ENCODE results near the gene IPCEF1.

The IPCEF1 gene

DNA sequence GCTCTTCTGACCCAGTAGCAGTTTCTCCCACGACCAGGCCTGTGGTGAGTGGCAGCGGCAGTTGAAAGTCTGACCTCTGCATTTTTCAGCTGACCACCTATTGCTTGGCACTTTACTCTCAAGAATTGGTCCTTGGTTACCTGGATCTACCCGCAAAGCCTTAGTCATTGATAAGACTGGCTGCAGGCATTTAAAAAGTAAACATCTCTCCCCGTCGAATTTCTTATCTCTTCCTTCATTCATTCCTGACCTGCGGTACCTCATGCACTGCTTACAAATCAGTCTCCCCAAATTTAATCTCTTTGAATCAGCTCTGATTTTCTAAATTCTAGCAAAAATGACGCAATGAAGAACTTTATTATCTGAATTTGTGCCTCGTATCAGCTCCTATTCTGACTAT is 26.1 kb upstream of the IPCEF1 start:
- H3K4me1 Mint-ChIP-seq = no peaks in the 10 kb centered on the region
- peaks cover 3% of the 10 kb centered on the region for H3K9me3 Mint-ChIP-seq
- DNase-seq (ENCODE audit: low spot score in 2 of 2) (no peak), ATAC-seq (no peak)
- H3K27ac Mint-ChIP-seq = no peak overlapping the region
- no peak overlapping the region for H3K4me3 Mint-ChIP-seq
- H3K36me3 Mint-ChIP-seq = no peaks in the 10 kb centered on the region

DNA sequence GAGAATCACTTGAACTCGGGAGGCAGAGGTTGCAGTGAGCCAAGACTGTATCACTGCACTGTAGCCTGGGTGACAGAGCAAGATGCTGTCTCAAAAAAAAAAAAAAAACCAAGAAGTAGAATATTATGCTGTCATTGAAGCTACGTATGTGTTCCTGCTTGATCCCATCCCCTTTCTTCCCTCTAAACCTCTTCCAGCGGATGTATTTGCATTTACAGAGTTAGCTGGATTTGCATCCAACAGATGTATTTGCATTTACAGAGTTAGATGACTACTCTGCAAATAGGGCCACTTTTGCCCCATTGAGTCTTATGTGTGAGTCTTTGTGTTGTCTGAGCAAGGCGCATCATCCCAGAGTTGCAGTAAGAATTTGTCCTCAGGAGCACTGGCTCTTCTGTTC is 24.9 kb upstream of the IPCEF1 start:
- DNase-seq (ENCODE audit: low spot score in 2 of 2) (no peak), ATAC-seq (no peak)
- no peak overlapping the region for H3K27ac Mint-ChIP-seq
- H3K4me3 Mint-ChIP-seq = no peak overlapping the region
- H3K9me3 Mint-ChIP-seq = peaks cover 3% of the 10 kb centered on the region
- no peaks in the 10 kb centered on the region for H3K36me3 Mint-ChIP-seq
- no peaks in the 10 kb centered on the region for H3K4me1 Mint-ChIP-seq

DNA sequence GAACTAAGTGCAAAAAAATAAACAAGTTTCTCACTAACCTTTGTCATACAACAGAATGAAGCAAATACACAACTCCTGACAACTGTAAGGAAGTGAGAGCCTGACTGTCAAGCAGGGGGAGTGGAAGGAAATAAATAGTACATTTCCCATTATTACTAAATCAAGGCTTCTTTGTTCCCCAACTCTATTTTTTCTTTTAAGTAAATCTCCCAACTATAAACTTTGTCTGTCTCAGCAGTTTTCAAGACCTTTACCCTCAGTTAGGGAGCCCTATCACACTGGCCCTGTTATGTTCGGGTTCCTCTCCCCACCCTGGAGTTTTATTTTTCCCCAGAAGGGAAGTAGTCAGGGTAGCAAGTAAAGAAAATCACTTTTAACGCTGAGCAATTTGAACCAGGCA is 24.1 kb upstream of the IPCEF1 start:
- Mint-ChIP-seq H3K4me1 (no peaks in the 10 kb centered on the region), H3K4me3 (no peak overlapping the region), H3K9me3 (peaks cover 3% of the 10 kb centered on the region), H3K27ac (no peak overlapping the region), H3K36me3 (no peaks in the 10 kb centered on the region)
- DNase-seq (ENCODE audit: low spot score in 2 of 2) (no peak), ATAC-seq (no peak)

DNA sequence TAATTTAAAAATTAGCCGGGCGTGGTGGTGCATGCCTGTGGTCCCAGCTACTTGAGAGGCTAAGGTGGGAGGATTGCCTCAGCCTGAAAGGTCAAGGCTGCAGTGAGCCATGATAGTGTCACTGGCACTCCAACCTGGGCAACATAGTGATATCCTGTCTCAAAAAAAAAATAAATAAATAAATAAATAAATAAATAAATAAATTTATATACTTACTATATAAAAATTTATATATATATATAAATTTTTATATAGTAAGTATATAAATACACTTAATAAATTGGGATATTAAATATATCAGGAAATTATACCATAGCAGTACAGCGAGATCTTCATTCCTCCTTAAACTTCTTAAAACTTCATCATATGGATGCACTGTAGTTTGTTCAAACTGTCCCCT is 23.0 kb upstream of the IPCEF1 start:
- no peaks in the 10 kb centered on the region for H3K36me3 Mint-ChIP-seq
- no peak for ATAC-seq

DNA sequence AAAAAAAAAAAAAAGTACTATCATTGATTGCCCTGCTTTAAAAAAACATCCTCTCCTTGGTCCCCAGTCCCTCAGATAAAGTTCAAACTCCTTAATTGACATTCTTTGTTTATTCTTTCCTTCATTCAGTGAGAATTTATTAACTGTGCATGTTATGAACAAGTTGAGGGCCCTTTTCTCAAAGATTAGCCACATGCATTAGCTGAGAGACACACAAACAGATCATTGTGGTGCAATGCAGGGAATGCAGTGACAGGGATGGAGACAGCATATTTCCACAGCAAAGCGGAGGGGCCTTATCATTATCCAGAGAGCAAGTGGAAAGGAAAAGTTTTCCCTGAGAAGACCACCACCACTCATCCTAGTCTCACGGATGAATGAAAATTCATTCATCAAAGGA is 21.9 kb upstream of the IPCEF1 start:
- DNase-seq (ENCODE audit: low spot score in 2 of 2) (no peak), ATAC-seq (no peak)
- Mint-ChIP-seq H3K9me3 (peaks cover 3% of the 10 kb centered on the region), H3K4me1 (no peaks in the 10 kb centered on the region), H3K4me3 (no peak overlapping the region), H3K36me3 (no peaks in the 10 kb centered on the region), H3K27ac (no peak overlapping the region)

More for the DNA sequence above, 23.0 kb upstream of the IPCEF1 start:
- Mint-ChIP-seq H3K4me3 (no peak overlapping the region), H3K4me1 (no peaks in the 10 kb centered on the region), H3K9me3 (peaks cover 3% of the 10 kb centered on the region), H3K27ac (no peak overlapping the region)
- no peak for DNase-seq (ENCODE audit: low spot score in 2 of 2)

DNA sequence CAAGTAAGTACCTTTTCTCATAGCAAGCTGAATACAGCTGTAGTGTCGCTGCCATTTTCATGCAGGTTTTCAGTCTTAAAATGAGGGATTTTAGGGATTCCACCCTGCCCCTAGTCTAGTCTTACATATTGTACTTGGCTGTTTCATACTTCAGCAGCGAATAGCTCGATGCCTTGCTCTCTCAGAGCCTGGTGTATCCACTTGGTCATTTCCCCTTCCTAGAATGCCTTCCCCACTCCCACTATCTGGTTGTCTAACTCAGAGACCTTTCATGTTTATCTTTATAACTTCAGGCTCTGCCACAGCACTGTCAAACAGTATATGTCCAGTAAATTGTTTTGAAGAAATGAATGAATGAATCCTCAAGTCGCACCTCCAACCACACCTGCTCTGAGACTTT is 21.1 kb upstream of the IPCEF1 start:
- DNase-seq (ENCODE audit: low spot score in 2 of 2) = no peak
- no peak for ATAC-seq
- Mint-ChIP-seq H3K4me3 (no peak overlapping the region), H3K27ac (no peak overlapping the region), H3K4me1 (no peaks in the 10 kb centered on the region), H3K36me3 (no peaks in the 10 kb centered on the region), H3K9me3 (no peaks in the 10 kb centered on the region)

DNA sequence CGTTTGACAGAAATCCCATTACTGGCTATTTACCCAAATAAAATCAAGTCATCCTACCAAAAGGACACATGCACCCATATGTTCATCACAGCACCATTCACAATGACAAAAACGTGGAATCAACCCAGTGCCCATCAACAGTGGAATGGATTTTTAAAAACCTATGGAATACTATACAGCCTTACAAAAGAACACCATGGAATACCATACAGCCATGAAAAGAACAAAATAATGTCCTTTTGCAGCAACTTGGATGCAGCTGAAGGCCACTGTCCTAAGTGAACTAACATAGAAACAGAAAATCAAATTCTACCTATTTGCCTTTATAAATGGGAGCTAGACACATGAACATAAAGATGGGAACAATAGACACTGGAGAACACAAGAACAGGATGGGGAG is 17.4 kb upstream of the IPCEF1 start:
- Mint-ChIP-seq H3K9me3 (no peaks in the 10 kb centered on the region), H3K4me1 (no peaks in the 10 kb centered on the region), H3K27ac (no peak overlapping the region), H3K36me3 (no peaks in the 10 kb centered on the region), H3K4me3 (no peak overlapping the region)
- DNase-seq (ENCODE audit: low spot score in 2 of 2) (no peak), ATAC-seq (no peak)

DNA sequence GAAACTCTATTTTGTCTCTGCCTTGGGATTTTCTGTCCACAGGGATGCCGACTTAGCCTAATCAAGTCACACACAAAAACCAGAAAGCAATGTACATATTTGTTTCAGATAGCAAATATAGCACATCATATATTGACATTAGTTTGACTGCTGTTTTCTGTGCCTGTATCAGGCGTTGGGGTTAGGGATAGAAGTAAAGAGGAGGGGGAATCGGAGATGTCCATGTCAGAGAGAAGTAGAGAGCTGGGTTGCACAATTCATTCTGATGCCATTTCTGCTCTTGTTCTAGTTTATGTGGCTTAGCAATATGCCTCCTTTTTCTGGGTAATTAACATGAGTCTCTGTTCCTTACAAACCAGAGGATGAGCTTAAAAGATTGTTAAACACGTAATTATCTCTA is 14.7 kb upstream of the IPCEF1 start:
- DNase-seq (ENCODE audit: low spot score in 2 of 2) = no peak
- Mint-ChIP-seq H3K36me3 (no peaks in the 10 kb centered on the region), H3K27ac (no peak overlapping the region), H3K4me1 (no peaks in the 10 kb centered on the region), H3K9me3 (no peaks in the 10 kb centered on the region), H3K4me3 (no peak overlapping the region)
- no peak for ATAC-seq

DNA sequence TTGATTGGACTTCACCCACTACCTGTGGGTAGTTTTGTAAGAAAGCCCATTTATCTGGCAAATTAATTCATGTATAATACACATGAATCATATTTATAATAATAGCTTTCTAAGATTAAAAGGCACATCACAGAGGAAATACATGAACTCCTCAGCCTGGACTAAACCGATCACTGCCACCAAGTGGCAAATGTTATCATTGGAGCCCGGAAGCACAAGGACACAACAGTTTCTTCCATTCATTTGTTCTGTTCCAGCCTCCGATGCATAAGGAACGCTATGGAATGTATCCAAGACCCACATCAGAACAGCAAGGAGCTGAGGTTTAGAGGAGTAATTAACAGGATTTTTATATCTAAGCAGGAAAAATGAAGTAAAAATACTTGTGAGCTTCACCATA is 13.9 kb upstream of the IPCEF1 start:
- no peak for ATAC-seq
- Mint-ChIP-seq H3K4me3 (no peak overlapping the region), H3K4me1 (no peaks in the 10 kb centered on the region), H3K27ac (no peak overlapping the region), H3K36me3 (no peaks in the 10 kb centered on the region), H3K9me3 (no peaks in the 10 kb centered on the region)
- DNase-seq (ENCODE audit: low spot score in 2 of 2) = no peak

DNA sequence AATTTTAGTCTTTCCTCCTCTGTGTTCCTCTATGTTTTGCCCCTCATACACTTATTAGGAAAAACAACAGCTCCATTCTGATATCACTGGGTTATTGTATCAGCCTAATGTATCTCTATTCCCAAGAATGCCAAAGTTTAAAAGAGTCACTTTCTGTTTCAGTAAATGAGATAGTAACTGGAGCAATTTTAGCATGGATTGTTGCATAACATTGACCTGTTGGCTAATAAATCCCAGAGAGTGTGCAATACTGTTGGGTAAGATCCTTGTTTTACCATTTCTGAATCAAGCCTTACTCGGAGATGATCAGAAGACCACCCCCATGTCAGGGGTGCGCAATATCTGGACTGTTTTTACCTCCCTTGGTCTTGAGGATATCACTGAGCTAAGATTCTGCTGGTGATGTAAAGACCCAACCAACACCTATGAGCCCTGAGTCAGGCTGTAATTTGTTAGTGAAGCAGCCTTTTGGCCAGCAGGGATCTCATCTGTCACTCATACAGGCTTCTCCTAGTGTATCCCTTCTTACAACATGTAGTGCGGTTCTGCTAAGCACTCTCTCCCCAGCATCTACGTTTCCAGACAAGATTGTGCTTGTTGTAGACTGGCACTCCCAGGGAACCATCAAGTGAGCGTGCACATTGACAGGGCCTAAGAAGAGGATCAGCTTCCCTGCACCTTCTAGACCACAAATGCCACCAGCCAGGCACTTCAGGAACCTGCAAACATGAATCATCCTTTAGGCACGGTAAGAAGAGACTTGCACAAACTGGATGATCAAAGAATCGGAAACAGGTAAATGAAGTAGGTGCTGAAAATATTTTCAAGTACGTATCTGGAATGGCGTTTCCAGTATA is 11.5 kb upstream of the IPCEF1 start:
- H3K36me3 Mint-ChIP-seq = no peaks in the 10 kb centered on the region
- H3K4me3 Mint-ChIP-seq = no peak overlapping the region
- H3K27ac Mint-ChIP-seq = no peak overlapping the region
- H3K9me3 Mint-ChIP-seq = no peaks in the 10 kb centered on the region
- no peaks in the 10 kb centered on the region for H3K4me1 Mint-ChIP-seq
- DNase-seq (ENCODE audit: low spot score in 2 of 2) (no peak), ATAC-seq (no peak)

DNA sequence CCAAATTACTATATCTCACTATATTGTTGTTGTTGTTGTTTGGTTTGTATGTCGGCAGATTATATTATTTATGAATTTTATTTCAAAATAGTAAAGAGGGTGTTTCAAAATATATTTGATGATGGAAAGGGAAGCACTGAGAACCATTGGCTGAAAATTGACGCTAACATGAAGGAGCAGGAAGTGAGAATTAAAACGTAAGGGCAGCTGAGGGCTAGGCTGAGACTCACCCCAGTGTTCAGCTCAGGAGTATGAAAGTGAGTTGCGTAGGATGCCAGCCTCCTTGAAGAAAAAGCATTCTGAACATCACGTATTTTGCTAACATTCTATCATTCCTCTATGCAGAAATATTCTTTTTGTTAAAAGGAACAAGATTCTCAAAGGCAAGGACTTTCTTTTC is 10.7 kb upstream of the IPCEF1 start:
- no peak overlapping the region for H3K27ac Mint-ChIP-seq
- no peaks in the 10 kb centered on the region for H3K4me1 Mint-ChIP-seq
- H3K36me3 Mint-ChIP-seq = no peaks in the 10 kb centered on the region
- ATAC-seq = no peak
- DNase-seq (ENCODE audit: low spot score in 2 of 2) = no peak
- H3K4me3 Mint-ChIP-seq = no peak overlapping the region
- H3K9me3 Mint-ChIP-seq = no peaks in the 10 kb centered on the region

DNA sequence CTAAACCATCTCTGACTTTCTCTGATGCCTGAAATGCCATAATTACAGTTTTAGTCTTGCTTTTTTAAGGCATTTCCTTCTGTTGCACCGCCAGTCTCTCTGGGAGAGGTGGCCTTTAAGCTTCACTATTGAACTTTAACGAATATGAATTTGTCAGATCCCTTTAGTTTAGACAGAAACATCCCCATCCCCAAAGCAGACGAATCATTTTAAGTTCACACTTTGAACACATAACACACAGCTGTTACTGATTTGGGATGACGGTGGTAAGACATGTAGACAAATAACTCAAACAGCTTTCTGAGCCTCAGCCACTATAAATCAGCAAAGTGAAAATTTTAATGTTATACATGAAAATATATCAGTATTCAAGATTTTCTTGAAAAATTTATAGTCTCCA is 7.2 kb upstream of the IPCEF1 start:
- Mint-ChIP-seq H3K4me3 (no peak overlapping the region), H3K9me3 (no peaks in the 10 kb centered on the region), H3K27ac (no peak overlapping the region), H3K4me1 (peaks cover 7% of the 10 kb centered on the region), H3K36me3 (no peaks in the 10 kb centered on the region)
- DNase-seq (ENCODE audit: low spot score in 2 of 2) (no peak), ATAC-seq (no peak)

DNA sequence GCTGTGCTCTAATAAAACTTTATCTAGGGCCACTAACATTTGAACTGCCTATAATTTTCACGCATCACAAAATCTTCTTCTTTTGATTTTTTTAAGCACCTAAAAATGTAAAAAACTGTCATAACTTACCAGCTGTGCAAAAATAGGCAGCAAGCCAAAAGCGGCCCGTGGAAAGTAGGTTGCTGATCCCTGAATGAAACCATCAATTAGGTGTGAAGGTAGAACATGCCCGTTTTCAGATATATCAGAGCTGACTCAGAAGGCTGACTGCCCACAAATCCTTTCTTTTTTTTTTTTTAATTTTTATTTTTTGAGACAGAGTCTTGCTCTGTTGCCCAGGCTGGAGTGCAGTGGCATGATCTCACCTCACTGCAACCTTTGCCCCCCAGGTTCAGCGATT is 4.9 kb upstream of the IPCEF1 start:
- DNase-seq (ENCODE audit: low spot score in 2 of 2) (no peak), ATAC-seq (no peak)
- no peak overlapping the region for H3K27ac Mint-ChIP-seq
- peaks cover 7% of the 10 kb centered on the region for H3K4me1 Mint-ChIP-seq
- H3K9me3 Mint-ChIP-seq = no peaks in the 10 kb centered on the region
- no peak overlapping the region for H3K4me3 Mint-ChIP-seq
- no peaks in the 10 kb centered on the region for H3K36me3 Mint-ChIP-seq

DNA sequence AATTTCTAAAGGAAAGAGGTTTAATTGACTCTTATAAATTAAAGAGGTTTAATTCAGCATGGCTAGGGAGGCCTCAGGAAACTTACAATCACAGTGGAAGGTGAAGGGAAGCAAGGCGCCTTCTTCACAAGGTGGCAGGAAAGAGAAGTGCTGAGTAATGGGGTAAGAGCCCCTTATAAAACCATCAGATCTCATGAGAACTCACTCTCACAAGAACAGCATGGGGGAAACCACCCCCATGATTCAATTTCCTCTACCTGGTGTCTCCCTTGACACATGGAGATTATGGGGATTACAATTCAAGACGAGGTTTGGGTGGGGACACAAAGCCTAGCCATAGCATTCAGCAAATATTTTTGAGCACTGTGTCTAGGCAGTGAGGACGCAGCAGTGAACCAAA is 3.9 kb upstream of the IPCEF1 start:
- ATAC-seq (no peak), DNase-seq (ENCODE audit: low spot score in 2 of 2) (no peak)
- Mint-ChIP-seq H3K4me3 (no peak overlapping the region), H3K9me3 (no peaks in the 10 kb centered on the region), H3K27ac (no peak overlapping the region), H3K36me3 (no peaks in the 10 kb centered on the region), H3K4me1 (peaks cover 7% of the 10 kb centered on the region)

DNA sequence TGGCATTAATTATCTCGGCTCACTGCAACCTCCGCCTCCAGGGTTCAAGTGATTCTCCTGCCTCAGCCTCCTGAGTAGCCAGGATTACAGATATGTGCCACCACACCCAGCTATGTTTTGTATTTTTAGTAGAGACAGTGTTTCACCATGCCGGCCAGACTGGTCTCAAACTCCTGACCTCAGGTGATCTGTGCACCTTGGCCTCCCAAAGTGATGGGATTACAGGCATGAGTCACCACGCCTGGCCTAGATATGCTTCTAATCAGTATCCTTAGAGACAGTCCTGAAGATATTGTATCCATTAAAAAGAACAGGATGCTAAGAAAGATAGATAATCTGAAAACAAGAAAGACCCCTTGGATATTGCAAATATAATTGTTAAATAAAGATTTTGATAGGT is 3.1 kb upstream of the IPCEF1 start:
- Mint-ChIP-seq H3K4me1 (peaks cover 12% of the 10 kb centered on the region), H3K9me3 (peaks cover under 1% of the 10 kb centered on the region), H3K36me3 (no peaks in the 10 kb centered on the region), H3K27ac (no peak overlapping the region), H3K4me3 (no peak overlapping the region)
- no peak for ATAC-seq
- DNase-seq (ENCODE audit: low spot score in 2 of 2) = no peak

DNA sequence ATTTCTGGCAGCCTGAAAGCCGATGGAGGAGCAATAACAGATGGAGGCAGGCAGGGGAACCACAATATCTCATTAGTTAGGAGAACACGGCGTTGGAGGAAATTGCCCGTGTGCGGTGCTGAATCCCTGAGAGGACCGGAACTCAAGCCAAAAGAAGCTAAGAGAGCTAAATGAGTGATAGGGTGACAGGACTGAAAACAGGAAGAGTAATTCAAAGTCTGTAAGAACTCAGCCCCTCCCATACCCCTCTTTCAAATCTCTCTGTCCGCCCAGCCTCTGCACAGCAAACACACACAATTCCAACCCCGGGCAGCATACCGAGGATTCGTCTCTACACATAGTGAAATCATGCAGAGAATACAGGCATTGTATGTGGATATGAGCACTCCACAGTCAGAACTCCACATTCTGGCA is 2.6 kb upstream of the IPCEF1 start:
- H3K9me3 Mint-ChIP-seq = peaks cover 6% of the 10 kb centered on the region
- peaks cover 17% of the 10 kb centered on the region for H3K4me1 Mint-ChIP-seq
- ATAC-seq = no peak
- no peaks in the 10 kb centered on the region for H3K36me3 Mint-ChIP-seq
- H3K4me3 Mint-ChIP-seq = no peak overlapping the region
- no peak overlapping the region for H3K27ac Mint-ChIP-seq
- DNase-seq (ENCODE audit: low spot score in 2 of 2) = no peak

Data from stimulated activated effector memory CD8-positive, alpha-beta T cell treated with anti-CD3 and anti-CD28 coated beads, Interleukin-12 subunit alpha, Interleukin-12 subunit beta, amount 100 ng/mL, for 72 hours (primary cell).